ENCODE data around the gene AUTS2. TPM values are rescaled to one million over a fixed set of nuclear protein-coding genes. Genes with fewer than 3 reads are reported as not detected.

The AUTS2 gene
- total and polyA plus RNA-seq, 2 experiments from 2014 or later, result 32.0 to 91.0 TPM

- TF ChIP-seq REST (IDR thresholded peaks at IDR 0.05; ENCODE audit: unreplicated experiment), result no peak
- no peak for TF ChIP-seq ZNF462 (CRISPR knock-in tag; IDR thresholded peaks at IDR 0.05)
Observed at GRCh38 chr7:69908454-69908853, 310.2 kb downstream of the AUTS2 start (continued).

GRCh38 chr7:69910150-69910549 is 311.9 kb downstream of the AUTS2 start:
- H3K4me1 Mint-ChIP-seq, result peaks cover 6% of the 10 kb centered on the region
- ATAC-seq, result no peak
- TF ChIP-seq EZH2phosphoT487 (IDR thresholded peaks at IDR 0.05; ENCODE audit: unreplicated experiment) (no peak), ZNF462 (CRISPR knock-in tag; IDR thresholded peaks at IDR 0.05) (no peak)

More at GRCh38 chr7:69910150-69910549, 311.9 kb downstream of the AUTS2 start:
- H3K79me2 ChIP-seq (replicated peaks; ENCODE audit: insufficient read depth), result no peaks in the 10 kb centered on the region
- Mint-ChIP-seq H3K36me3 (ENCODE audit: low read depth) (peaks cover 24% of the 10 kb centered on the region), H3K27me3 (ENCODE audit: insufficient read depth, low read depth, poor library complexity) (peaks cover 4% of the 10 kb centered on the region), H3K4me3 (no peak overlapping the region), H3K9me3 (peaks cover 27% of the 10 kb centered on the region), H3K27ac (no peak overlapping the region)
- H3K36me3 ChIP-seq (ENCODE audit: insufficient read depth), result no peaks in the 10 kb centered on the region
- no peaks in the 10 kb centered on the region for H3K4me1 ChIP-seq (ENCODE audit: insufficient read depth)
- H3F3A ChIP-seq (replicated peaks; ENCODE audit: low read depth), result no peaks in the 10 kb centered on the region
- no peak overlapping the region for H3K4me3 ChIP-seq
- no peaks in the 10 kb centered on the region for H4K20me1 ChIP-seq (replicated peaks; ENCODE audit: insufficient read depth)
- H3K27me3 ChIP-seq (ENCODE audit: insufficient read depth), result no peaks in the 10 kb centered on the region
- no peaks in the 10 kb centered on the region for H3K9me2 ChIP-seq (ENCODE audit: insufficient read depth)
- H3K27ac ChIP-seq (ENCODE audit: low read depth), result no peak overlapping the region
- H3K4me2 ChIP-seq, result no peak overlapping the region
- H2AFZ ChIP-seq, result no peak overlapping the region
- no peak for DNase-seq (ENCODE audit: low spot score)

All from GM23338 (cell line).